GM18519 (cell line): Measurements from ENCODE around the gene DNAH17.

Experiments used
- ATAC-seq: cut with Tn5 transposase; IDR thresholded peaks from one replicate; pipeline ENCODE4 v1.9.1; 2021; ENCODE audit warnings: mild to moderate bottlenecking, moderate library complexity; ENCODE audit not compliant: unreplicated experiment, low FRiP score

DNAH17 gene

DNA sequence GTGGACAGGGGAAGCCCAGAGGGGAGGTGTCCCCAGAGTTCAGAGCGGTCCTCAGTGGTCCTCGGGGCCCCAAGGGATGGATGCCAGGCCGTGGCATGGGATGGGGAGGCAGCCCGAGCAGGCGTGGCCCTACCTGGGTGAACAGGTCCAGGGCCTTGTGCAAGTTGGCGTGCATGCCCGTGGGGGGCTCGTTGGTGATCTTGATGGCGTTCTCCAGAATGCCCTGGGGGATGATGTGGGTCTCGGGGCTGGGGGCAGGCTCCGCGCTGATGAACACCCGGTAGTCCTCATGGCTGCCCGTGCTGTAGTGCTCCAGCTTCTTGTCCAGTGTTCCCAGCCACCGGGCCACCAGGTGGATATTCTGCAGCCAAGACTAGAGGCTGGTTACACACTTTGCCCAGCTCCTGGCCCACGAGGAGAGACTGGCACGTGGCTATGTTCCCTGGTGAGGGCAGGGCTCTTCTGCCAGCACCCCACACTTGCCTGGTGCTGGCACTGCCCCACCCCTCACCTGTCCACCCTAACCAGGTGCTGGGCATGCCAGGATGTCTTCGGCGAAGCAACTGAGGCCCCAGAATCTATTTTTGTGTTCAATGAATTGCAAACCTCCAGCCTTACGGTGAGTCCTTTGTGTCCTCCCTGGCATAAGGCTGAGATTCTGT is 139.6 kb downstream of the DNAH17 start:
- no peak for ATAC-seq

DNA sequence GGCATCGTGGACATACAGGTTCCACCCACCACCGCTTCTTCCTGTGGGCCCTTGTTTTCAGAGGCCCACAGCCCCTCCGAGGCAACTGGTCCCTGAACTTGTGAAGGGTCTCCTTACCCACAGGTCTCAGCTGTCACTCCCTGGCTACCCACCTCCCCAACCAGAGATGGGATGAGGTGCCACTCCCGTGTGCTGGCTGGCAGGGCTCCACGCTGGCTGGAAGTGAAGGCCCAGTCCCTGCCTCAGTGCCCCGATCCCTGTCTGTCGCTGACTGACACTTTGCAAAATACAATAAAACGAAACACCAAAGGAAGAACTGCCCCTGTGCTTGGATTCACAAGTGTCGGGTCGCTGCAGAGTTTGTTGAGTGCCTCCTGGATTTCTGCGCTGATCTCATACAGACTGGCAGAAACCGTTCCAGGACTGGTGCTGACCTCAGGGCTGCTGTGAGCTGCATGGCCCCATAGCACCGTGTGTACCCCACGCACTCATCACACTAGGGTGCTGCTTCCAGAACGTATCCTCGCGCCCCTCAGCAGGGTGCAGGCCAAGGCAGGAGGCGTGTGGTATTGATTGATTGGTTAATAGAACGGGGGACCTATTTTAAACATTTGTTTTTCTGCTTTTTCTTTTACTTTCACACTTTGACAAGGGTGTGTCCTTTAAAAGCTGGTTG is 141.7 kb downstream of the DNAH17 start:
- ATAC-seq: no peak

DNA sequence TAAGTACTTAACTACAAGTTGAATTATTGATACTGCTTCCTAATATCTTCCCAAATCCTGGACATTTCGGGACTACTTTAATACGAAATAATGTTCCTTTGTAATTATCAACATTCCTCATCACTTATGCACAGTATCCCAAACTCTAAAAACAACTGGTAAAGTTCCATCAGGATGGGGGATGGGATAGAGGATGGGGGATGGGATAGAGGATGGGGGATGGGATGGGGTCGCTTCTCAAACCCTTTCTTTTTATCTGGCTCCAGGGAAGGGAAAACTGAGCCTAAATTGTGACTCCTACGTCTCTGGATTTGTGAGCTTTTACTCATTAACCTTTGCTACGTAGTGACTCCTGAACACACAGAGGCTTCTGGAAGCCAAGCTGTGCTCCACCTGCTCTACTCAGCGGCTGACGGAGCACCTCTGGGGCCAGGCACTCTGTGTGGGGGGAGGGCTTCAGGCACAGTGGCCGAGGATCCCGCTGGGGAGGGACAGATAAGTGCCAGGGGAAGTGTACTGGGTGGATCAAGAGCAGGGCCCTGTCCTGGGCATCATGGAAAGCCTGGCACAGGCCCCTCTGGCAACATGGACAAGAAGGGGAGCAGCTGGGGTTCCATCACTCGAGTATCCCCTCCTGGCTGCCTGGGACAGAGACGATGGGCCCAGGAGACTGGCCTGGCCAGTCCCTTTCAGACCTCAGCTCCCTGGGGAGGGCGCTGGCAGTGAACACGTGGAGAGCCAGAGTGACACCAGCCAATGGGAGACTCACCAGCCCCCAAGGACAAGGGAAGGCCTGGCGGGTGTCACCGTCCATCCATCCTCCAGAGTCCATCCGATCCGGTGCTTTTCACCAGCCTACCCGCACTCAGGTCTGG is 142.5 kb downstream of the DNAH17 start:
- no peak for ATAC-seq

DNA sequence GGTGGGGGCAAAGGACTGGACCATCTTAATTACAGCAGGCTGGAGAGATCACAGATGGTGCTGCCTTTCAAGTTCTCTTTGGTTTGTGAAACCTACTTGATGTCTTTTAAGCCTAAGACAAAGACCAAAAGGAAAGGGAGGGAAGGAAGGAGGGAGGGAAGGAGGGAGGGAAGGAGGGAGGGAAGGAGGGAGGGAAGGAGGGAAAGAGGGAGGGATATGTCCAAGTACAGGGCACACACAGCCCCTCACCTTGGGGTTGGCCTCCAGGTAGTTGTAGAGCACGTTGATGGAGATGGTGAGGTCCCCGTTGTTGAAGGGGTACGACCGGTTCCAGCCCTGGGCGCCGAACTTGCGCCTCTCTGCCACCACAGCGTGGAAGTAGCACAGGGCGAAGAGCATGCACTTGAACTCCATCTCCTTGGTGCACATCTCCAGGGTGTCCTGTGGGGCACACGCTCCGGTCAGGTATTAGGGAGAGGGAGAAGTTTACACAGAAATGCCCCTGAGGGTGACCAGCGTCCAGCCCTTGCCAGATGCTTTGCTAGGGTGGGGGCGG is 143.3 kb downstream of the DNAH17 start:
- ATAC-seq: no peak

DNA sequence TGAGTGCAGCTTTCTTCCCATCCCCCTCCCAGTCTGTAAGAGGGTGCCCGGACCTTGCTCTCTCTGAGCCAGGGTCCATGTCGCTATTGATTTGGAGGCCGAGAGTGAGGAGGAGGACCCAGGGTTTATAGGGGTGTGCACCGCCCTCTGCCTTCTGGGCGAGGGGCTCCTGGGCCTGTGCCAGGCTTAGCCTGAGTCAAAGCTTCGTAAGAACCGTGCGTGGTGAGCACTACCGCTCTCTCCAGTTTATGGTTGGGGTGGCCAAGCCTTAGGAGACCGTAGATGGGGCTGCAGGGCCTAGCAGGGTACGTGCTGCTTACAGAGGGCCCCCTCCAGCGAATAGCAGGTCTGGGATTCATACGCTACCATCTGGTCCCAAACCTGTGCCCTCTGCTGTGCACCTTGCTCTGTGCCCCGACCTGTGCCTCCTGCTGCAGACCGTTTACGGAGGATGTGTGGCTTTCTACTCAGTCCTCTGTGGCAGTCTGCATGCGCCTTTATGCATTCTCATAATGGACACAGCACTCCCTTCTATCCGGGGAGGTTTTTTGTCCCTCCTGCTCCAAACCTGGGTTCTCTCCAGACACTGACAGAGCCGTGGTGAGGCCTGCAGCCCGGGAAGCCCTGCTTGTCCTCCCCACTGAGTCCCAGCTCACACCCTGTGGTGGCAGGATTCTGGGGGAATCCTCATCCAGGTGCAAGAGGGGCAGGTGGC is 144.0 kb downstream of the DNAH17 start:
- no peak for ATAC-seq

DNA sequence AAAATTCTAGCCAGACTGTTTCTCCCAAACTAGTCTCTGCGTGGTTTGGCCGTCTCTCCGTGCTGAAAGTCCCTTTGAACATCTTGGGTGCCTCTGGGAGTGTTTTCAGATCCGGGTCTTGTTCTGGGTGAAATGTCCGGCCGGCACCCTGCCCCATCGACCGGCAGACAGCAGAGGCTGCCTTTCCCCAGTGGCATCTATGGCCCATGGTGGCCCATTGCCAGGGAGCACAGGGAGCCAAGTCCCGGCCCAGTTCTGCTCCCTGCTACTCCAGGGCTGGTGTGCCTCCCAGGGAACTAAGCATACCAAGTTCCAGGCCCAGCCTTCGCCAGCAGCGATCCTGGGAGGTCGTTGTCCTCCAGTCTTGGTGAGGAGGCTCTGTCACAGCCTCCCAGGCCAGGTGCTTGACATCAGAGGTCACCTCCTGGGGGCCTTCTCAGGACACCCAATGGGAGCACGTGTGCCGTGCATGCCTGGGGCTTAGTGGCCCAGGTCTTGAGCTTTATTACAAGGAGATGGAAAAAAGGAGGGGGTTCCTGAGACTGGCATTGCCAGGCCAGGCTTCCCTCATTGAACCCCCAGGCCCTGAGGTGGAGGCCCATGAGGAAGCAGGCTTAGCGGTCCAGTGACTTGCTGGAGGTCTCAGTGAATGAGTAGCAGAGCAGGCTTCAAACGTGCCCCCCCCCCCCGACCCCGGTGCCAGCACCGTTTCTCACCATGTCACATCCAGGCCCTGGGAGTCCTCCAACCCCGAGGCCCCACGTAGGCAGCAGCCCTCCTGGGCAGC is 144.8 kb downstream of the DNAH17 start:
- ATAC-seq: no peak

DNA sequence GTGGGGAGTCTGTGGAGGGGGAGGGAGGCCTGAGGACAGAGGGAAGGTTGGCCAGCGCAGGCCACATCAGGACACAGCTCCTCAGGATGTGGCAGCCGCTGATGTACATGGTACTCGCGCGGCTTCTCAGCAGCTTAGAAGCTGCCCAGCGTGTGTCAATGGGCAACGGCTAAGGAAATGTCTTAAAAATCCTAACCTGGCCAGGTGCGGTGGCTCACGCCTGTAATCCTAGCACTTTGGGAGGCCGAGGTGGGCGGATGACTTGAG is 145.6 kb downstream of the DNAH17 start:
- ATAC-seq: no peak

DNA sequence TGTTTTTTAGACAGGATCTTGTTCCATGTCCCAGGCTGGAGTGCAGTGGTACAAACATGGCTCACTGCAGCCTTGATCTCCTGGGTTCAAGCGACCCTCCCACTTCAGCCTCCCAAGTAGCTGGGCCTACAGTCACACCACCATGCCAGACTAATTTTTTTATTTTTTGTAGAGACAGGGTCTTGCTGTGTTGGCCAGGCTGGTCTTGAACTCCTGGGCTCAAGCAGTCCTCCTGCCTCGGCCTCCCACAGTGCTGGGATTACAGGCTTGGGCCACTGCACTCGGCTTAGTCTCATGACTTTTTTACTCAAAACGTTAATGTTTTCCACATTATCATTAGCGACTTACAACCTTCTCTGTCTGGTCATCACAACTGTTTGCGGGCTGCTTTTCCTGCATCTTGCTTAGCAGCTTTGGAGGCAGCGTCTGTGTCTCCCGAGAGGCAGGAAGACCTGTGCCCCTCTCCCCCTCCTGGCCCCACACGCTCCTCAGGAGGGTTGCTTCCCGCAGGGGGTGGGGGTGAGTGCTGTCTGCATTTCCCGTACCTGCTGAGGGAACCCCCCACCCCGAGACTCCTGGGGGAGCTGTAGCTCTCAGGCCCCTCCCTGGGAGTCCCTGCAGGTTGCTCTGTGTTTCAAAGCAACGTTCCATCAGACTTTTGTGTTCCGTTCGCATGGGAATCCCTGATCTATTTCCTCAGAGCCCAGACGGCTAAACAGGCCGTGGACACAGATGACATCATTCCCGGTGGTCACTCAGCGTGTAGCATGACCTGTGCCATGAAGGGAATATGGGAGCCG is 146.1 kb downstream of the DNAH17 start:
- ATAC-seq: no peak

DNA sequence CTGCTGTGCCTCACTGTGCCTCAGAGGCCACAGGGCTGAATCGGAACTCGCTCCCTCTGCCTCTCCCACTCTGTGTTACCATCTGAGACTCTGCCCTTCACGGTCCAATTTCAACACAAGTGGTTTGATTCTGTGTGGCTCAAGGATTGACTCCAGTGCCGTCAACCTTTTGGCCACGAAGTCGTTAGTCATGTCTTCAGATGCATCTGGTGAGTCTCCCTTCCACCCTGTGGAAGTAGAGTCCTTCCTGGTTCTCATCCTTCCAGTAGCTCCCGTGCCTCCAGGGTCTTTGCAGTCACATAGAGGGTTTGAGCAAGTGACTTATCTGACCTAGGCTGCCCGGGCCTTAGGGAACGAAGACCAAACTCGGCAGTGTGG is 147.6 kb downstream of the DNAH17 start:
- ATAC-seq: no peak

DNA sequence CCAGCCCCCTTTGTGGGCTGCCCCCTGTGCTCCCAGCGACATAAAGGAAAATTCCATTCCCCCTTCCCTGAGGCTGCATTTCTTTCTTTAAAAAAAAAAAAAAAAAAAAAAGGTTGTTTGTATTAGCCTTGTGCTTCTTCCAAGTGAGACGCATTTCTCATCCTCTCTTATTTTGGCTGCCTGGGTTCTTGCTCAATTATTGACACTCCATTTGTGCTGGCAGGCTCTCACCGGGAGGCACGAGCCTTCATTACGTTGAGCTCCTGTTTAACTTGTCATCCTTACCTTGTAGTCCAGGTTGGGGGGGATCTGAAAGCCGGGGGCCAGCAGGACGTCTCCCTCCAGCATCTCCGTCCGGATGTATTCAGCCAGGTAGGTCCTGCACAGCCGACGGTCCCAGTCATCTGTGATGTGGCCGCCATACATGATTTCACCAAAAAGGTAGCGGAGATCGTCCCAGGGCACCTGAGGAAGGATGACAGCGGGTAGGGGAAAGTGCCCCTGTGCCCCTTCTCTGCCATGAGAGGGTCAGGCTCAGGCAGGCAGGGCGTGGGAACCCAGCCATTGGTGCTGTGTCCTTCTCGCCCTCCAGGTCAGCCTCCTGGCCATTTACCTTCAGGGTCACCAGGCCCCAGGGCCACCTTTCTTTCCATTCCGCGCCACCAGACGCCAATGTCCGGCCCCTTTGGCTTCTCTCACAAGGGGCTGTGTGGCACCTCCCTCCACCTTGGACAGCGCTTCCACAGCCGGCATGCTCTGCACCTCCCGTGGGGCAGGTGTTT is 148.2 kb downstream of the DNAH17 start:
- no peak for ATAC-seq

DNA sequence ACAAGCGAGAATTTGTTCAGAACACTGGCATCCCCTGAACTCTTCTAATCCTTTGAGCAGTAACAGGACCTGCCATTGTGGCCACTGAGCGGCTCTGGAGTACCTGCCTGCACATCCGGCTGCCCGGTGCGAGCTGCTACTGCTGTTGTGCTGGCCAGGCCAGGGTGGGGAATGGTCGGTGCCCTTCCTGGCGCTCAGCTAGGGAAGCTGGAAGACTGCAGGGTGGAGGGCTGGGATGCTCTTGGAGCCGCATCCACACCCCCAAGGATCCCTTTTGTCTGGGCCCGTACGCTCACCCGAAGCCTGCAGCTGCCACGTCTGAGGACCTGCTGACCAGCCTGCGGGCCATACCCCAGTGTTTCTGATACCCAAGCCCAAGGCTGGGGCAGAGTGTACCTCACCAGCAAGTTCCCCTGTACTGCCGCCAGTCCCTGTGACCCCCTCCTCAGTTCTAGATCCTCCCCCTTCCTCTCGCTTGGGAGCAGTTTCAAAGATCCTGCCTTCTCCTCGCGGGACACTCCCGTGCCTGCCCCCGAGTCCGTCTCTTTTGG is 149.1 kb downstream of the DNAH17 start:
- ATAC-seq: no peak

DNA sequence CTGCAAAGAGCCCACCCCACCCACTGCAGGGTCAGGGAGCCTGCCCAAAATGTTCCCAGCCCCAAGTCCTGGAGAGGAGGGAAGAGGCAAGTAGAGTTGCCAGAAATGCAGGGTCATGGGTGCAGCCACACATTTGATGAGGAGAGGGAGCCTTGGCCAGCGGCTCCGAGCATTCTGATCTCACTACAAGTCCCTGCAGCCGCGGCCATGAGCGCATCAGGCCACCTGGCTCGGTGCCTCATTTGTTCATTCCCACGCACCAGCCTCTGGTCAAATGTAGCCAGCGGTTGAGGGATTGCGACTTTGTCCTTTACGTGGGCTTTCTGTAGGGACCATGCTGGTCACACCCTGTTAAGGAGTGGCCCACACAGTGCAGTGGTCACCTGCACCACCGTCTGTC is 150.1 kb downstream of the DNAH17 start:
- no peak for ATAC-seq

DNA sequence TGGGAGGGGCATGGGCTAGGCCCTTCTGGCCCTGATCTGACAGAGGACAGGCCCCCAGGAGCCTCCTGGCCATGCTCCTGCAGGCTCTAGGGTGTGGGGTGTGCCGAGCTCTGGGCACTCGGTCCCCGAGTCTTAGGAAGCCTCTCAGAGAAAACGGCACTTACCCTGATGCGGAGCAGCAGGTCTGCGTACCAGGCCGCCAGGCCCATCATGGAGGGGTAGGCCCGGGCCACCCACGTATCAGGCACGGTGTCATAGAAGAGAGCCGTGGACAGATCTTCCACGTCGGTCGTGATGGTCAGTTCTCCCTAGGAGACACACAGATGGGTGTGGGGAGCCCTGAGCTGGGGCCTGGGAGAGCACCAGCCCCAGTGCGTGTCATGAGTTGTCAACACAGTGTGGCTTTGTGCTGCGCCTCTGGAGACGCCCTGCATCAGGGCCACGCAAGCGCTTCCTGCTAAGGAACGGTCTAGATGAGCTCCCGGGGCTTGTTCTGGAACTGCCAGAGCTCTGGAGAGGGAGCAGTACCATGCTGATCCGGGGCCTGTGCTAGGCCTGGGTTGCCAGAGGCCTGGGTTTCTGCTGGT is 150.8 kb downstream of the DNAH17 start:
- no peak for ATAC-seq

DNA sequence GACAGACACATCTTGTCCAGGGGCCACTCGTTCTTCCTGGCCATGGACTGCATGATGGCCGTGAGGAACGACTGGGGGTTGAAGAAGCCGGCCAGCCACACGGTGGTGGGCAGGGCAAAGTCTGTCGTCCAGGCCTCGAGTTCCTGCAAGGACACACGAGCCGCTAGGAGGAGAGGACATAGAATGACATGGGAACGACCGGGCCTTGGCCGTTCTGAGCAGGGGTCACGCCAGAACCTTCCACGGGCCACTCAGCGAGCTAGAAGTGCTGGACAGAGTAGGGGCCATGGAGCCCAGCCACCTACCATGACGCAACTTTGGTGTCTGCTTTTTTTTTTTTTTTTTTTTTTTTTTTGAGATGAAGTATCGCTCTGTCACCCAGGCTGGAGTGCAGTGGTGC is 151.8 kb downstream of the DNAH17 start:
- no peak for ATAC-seq

DNA sequence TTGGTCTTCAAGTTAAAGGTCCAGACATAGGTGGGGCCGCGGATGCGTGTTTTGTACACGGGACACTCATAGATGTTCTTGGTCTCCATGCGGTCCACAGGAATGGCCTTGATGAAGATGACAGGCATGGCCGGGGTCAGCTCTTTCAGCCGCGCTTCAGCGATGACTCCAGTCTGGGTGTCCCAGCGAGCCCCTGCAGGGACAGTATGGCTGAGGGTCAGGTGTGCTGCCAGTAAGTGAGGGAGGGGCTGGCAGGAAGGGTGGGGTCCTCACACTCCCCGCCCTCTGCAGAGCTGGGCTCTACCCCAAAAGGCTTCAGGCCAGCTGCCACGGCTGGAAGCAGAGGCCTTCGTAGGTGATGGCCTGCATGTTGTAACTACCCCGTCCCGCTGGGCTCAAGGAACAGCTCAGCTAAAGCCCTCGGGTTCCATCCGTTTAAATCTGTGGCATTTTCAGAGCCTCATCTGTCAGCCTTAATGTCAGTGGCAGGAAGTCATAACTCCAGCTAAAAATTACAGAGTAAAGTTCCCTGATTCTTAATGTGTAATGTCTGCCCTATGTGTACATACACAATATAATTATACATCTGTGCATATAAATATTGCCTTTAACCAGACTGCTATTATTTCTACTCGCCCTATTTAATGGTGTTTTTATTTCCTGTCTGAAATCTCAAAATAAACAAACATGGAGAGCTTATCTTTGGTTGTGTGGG is 153.1 kb downstream of the DNAH17 start:
- no peak for ATAC-seq

DNA sequence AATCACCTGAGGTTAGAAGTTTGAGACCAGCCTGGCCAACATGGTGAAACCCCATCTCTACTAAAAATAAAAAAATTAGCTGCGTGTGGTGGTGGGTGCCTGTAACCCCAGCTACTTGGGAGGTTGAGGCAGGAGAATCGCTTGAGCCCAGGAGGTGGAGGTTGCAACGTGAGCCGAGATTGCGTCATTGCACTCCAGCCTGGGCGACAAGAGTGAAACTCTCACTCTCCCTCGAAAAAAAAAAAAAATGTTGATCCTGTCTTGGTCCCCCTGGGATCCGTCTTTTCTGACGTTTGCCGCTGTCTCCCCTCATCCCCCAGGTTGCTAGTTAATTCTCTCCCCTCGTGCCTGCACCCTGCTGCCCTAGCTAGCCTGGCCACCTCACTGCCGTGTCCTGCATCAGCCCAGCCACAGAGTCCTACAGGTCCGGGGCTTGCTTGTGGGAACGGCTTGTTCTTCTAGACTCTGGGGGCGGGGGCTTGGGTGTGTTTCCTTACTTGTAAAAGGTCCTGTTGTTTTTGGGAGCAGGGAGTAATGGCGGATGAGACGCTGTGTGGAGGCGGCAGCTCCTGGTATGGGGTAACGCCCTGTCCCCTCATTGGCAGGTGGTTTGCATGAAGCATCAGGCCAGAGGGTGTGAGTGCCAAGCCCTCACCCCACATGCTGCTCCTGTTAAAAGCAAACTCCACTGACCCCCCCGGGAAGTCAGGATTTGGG is 154.2 kb downstream of the DNAH17 start:
- ATAC-seq: no peak

DNA sequence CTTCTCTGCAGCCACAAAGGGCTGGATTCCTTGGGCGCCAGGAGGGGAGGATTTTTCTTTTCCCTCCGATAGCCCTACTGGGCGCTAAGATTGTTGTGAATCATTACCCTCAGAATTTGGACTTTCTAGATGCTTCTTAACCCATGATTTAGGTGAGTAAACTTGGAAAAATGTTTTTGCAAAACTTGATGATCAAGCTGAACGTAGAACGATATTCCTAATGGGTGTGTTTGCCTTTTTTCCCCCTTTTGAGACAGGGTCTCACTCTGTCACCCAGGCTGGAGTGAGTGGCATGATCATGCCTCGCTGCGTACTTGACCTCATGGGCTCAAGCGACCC is 155.0 kb downstream of the DNAH17 start:
- ATAC-seq: no peak
